Keratinocyte (primary cell): ENCODE data around the gene SLC2A9.

Experiments used
- CTCF ChIP-seq, 3 experiments: IDR thresholded peaks in 1 of 3; conservative IDR thresholded peaks in 1 of 3; optimal IDR thresholded peaks in 1 of 3; 2 replicates in 2 of 3; 3 replicates in 1 of 3; pipeline versions ENCODE3 to v1.5.1; 2011; ENCODE audit warnings: low read length in 3 of 3, mild to moderate bottlenecking in 3 of 3, moderate library complexity in 2 of 3, control low read depth in 1 of 3, inconsistent platforms in 1 of 3; ENCODE audit not compliant: insufficient read depth in 2 of 3; ENCODE audit errors: extremely low read depth in 1 of 3
- EZH2 ChIP-seq: IDR thresholded peaks from one replicate; pipeline ENCODE4 v1.6.1; 2012; ENCODE audit warnings: inconsistent platforms, mild to moderate bottlenecking, low read length, moderate library complexity

GRCh38 chr4:9916937-9917336 lies 104.4 kb downstream of the SLC2A9 start:
- TF ChIP-seq CTCF (optimal IDR thresholded peaks at IDR 0.05 in 1 of 3, IDR thresholded peaks at IDR 0.05 in 1 of 3, conservative IDR thresholded peaks at IDR 0.05 in 1 of 3; ENCODE audit: extremely low read depth in 1 of 3, insufficient read depth in 2 of 3, low read length in 3 of 3) (no peak), EZH2 (no peak)
